Lower leg skin (tissue), 3 donors: ENCODE measurements around the gene ZNF658.
"Not testable (repeated sequence)": the region's sequence is repeated elsewhere in the genome, so short reads cannot be mapped to it uniquely, and the experiment has no call there.

ENCODE experiments used
- POLR2A ChIP-seq, 2 donors: fragments of 450-650 bp; IDR thresholded peaks; one replicate each; pipeline ENCODE4 v1.6.1; 2016 to 2017; ENCODE audit warnings: antibody characterized with exemption in 2 of 2, mild to moderate bottlenecking in 1 of 2, moderate library complexity in 1 of 2
- TF ChIP-seq, protein P1 (sequence below), 3 donors: fragments of 450-650 bp; IDR thresholded peaks; one replicate each; pipeline ENCODE4 v1.5.1; 2016; ENCODE audit warnings: antibody characterized with exemption in 3 of 3, mild to moderate bottlenecking in 3 of 3, moderate library complexity in 2 of 3

DNA sequence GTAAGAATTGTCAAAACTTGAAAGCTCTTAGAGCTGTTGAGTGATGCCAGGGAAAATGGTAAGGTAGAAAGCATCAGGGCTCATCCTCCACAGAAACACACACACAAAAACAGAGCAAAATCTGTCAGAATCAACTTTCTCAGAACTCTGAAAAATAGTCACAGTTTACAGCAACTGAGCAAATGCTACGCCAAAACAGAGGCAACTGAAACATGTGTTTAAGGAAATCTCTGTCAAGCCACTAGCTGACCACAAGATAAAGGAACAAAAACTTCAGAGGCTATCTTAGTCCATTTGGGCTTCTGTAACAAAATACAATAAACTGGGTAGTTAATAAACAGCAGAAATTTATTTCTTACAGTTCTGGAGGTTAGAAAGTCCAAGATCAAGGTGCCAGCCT is 10.2 kb upstream of the ZNF658 start:
- TF ChIP-seq, protein P1, sequence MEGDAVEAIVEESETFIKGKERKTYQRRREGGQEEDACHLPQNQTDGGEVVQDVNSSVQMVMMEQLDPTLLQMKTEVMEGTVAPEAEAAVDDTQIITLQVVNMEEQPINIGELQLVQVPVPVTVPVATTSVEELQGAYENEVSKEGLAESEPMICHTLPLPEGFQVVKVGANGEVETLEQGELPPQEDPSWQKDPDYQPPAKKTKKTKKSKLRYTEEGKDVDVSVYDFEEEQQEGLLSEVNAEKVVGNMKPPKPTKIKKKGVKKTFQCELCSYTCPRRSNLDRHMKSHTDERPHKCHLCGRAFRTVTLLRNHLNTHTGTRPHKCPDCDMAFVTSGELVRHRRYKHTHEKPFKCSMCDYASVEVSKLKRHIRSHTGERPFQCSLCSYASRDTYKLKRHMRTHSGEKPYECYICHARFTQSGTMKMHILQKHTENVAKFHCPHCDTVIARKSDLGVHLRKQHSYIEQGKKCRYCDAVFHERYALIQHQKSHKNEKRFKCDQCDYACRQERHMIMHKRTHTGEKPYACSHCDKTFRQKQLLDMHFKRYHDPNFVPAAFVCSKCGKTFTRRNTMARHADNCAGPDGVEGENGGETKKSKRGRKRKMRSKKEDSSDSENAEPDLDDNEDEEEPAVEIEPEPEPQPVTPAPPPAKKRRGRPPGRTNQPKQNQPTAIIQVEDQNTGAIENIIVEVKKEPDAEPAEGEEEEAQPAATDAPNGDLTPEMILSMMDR (IDR thresholded peaks at IDR 0.05), result not testable (repeated sequence)
- not testable (repeated sequence) for TF ChIP-seq POLR2A (IDR thresholded peaks at IDR 0.05)
